IMR-90 (cell line): ENCODE measurements around the gene SLC9A7. TPM values are rescaled to one million over a fixed set of nuclear protein-coding genes. Genes with fewer than 3 reads are reported as not detected.

Source experiments
- ATAC-seq: fragments of 200-7000 bp; cut with Tn5 transposase; 2 replicates; pipeline ENCODE4 v1.9.1; 2020; ENCODE audit warnings: low read depth, mild to moderate bottlenecking, moderate library complexity
- BruUV-seq: library from RNA; stranded (reverse); fragments of 400-500 nt; replicated peaks from 2 replicates; lab custom pipeline; 2021; lab: Mats Ljungman, UMichigan
- CTCF ChIA-PET: fragments of 300-600 bp; formaldehyde crosslinking; extraction: SDS; loops from one replicate; lab custom pipeline; 2021; ENCODE audit warnings: antibody characterized with exemption; lab: Yijun Ruan, JAX
- POLR2A ChIA-PET: fragments of 300-600 bp; sonication (Branson Sonifier 250); formaldehyde crosslinking; loops from one replicate; lab custom pipeline; 2022; ENCODE audit warnings: antibody characterized with exemption; ENCODE audit not compliant: unreplicated experiment; lab: Charles Lee
- DNase-seq: peaks from one replicate; pipeline ENCODE4 v3.0.0; 2013
- H2AFZ ChIP-seq: replicated peaks from 2 replicates; pipeline ENCODE3; 2013; ENCODE audit warnings: low read length, mild to moderate bottlenecking; ENCODE audit not compliant: poor library complexity
- H2AK5ac ChIP-seq: 2 replicates; pipeline ENCODE4 v1.6.1; 2013; ENCODE audit warnings: low read depth, low read length, inconsistent platforms
- H2AK9ac ChIP-seq: replicated peaks from 2 replicates; pipeline ENCODE3; 2013; ENCODE audit warnings: mild to moderate bottlenecking, low read depth, low read length, moderate library complexity; ENCODE audit not compliant: poor library complexity
- H2BK120ac ChIP-seq: 2 replicates; pipeline ENCODE4 v1.6.1; 2013; ENCODE audit warnings: low read depth, low read length, inconsistent platforms
- H2BK15ac ChIP-seq: 3 replicates; pipeline ENCODE4 v1.6.1; 2013; ENCODE audit warnings: low read depth, low read length, inconsistent platforms
- H2BK20ac ChIP-seq: 2 replicates; pipeline ENCODE4 v1.6.1; 2013; ENCODE audit warnings: low read depth, mild to moderate bottlenecking, inconsistent platforms, low read length, moderate library complexity
- H2BK5ac ChIP-seq: 2 replicates; pipeline ENCODE4 v1.6.1; 2013; ENCODE audit warnings: mild to moderate bottlenecking, low read depth, low read length, inconsistent platforms; ENCODE audit not compliant: poor library complexity, severe bottlenecking
- H3K14ac ChIP-seq: replicated peaks from 2 replicates; pipeline ENCODE4 v1.6.1; 2013; ENCODE audit warnings: low read depth, low read length, inconsistent platforms
- H3K18ac ChIP-seq: 2 replicates; pipeline ENCODE4 v1.6.1; 2013; ENCODE audit warnings: low read depth, low read length, control low read depth
- H3K23ac ChIP-seq: 2 replicates; pipeline ENCODE4 v1.6.1; 2013; ENCODE audit warnings: low read depth, low read length, inconsistent platforms
- H3K27ac ChIP-seq: 2 replicates; pipeline ENCODE4 v1.5.1; 2013; ENCODE audit warnings: mild to moderate bottlenecking, control low read depth, low read length; ENCODE audit not compliant: insufficient read depth
- H3K27me3 ChIP-seq: 2 replicates; pipeline ENCODE4 v1.6.1; 2013; ENCODE audit warnings: low read length; ENCODE audit not compliant: control insufficient read depth, insufficient read depth
- H3K36me3 ChIP-seq: 2 replicates; pipeline ENCODE4 v1.6.1; 2013; ENCODE audit warnings: low read length, mixed read lengths; ENCODE audit not compliant: control insufficient read depth, insufficient read depth
- H3K4ac ChIP-seq: 2 replicates; pipeline ENCODE4 v1.6.1; 2013; ENCODE audit warnings: low read depth, low read length, inconsistent platforms
- H3K4me1 ChIP-seq: 2 replicates; pipeline ENCODE4 v1.6.1; 2013; ENCODE audit warnings: low read length, mixed read lengths; ENCODE audit not compliant: control insufficient read depth, insufficient read depth
- H3K4me2 ChIP-seq: 2 replicates; pipeline ENCODE4 v1.6.1; 2013; ENCODE audit warnings: low read depth, mild to moderate bottlenecking, control low read depth, low read length, moderate library complexity
- H3K4me3 ChIP-seq: 2 replicates; pipeline ENCODE4 v1.5.1; 2013; ENCODE audit warnings: low read depth, mild to moderate bottlenecking, control low read depth, low read length, moderate library complexity; ENCODE audit not compliant: insufficient read depth
- H3K56ac ChIP-seq: 2 replicates; pipeline ENCODE4 v1.6.1; 2013; ENCODE audit warnings: low read length, inconsistent platforms; ENCODE audit not compliant: insufficient read depth; ENCODE audit errors: extremely low read depth
- H3K79me1 ChIP-seq, 2 experiments: 2 replicates each; pipeline ENCODE4 v1.6.1; 2013; ENCODE audit warnings: low read length in 2 of 2, inconsistent platforms in 1 of 2, low read depth in 1 of 2
- H3K9ac ChIP-seq: 2 replicates; pipeline ENCODE4 v1.6.1; 2013; ENCODE audit warnings: low read depth, low read length, control low read depth
- H3K9me1 ChIP-seq: 2 replicates; pipeline ENCODE4 v1.6.1; 2013; ENCODE audit warnings: low read length, inconsistent platforms; ENCODE audit not compliant: insufficient read depth
- H3K9me3 ChIP-seq: 2 replicates; pipeline ENCODE4 v1.6.1; 2013; ENCODE audit warnings: low read length; ENCODE audit not compliant: control insufficient read depth, insufficient read depth
- H4K20me1 ChIP-seq: 2 replicates; pipeline ENCODE4 v1.6.1; 2013; ENCODE audit warnings: low read length, inconsistent platforms; ENCODE audit not compliant: insufficient read depth
- H4K5ac ChIP-seq: 2 replicates; pipeline ENCODE4 v1.6.1; 2013; ENCODE audit warnings: mild to moderate bottlenecking, low read depth, low read length, control low read depth
- H4K8ac ChIP-seq, 2 experiments: 2 replicates each; pipeline ENCODE4 v1.6.1; 2013; ENCODE audit warnings: low read depth in 2 of 2, low read length in 2 of 2, control low read depth in 1 of 2, inconsistent platforms in 1 of 2
- H4K91ac ChIP-seq: 2 replicates; pipeline ENCODE4 v1.6.1; 2013; ENCODE audit warnings: low read depth, low read length, inconsistent platforms; ENCODE audit not compliant: insufficient read depth
- BHLHE40 ChIP-seq: fragments of 150-350 bp; IDR thresholded peaks from 2 replicates; pipeline ENCODE4 v1.6.1; 2016; ENCODE audit warnings: mild to moderate bottlenecking, low read depth, low read length
- CEBPB ChIP-seq: IDR thresholded peaks from 2 replicates; pipeline ENCODE4 v1.6.1; 2012; ENCODE audit warnings: low read depth, low read length, improper control_type of control experiment
- CHD1 ChIP-seq: IDR thresholded peaks from 2 replicates; pipeline ENCODE4 v1.6.1; 2012; ENCODE audit warnings: low read depth, low read length, improper control_type of control experiment
- CTCF ChIP-seq: conservative IDR thresholded peaks from 2 replicates; pipeline ENCODE4 v1.5.1; 2012; ENCODE audit warnings: mild to moderate bottlenecking, low read depth, low read length, improper control_type of control experiment
- ELK1 ChIP-seq: fragments of 150-350 bp; IDR thresholded peaks from 2 replicates; pipeline ENCODE4 v1.6.1; 2016; ENCODE audit warnings: low read depth, mild to moderate bottlenecking, low read length, moderate library complexity, borderline replicate concordance
- FOS ChIP-seq: fragments of 150-350 bp; IDR thresholded peaks from 2 replicates; pipeline ENCODE4 v1.6.1; 2016; ENCODE audit warnings: low read depth, low read length
- MAFK ChIP-seq: IDR thresholded peaks from 2 replicates; pipeline ENCODE4 v1.6.1; 2012; ENCODE audit warnings: low read depth, low read length, improper control_type of control experiment
- MAZ ChIP-seq: IDR thresholded peaks from 2 replicates; pipeline ENCODE4 v1.6.1; 2012; ENCODE audit warnings: low read depth, mild to moderate bottlenecking, low read length, improper control_type of control experiment, moderate library complexity, borderline replicate concordance
- NFE2L2 ChIP-seq: fragments of 150-350 bp; IDR thresholded peaks from 2 replicates; pipeline ENCODE4 v1.6.1; 2016; ENCODE audit warnings: low read depth, mild to moderate bottlenecking, low read length
- POLR2A ChIP-seq: IDR thresholded peaks from 2 replicates; pipeline ENCODE4 v1.6.1; 2012; ENCODE audit warnings: mild to moderate bottlenecking, low read depth, low read length
- RAD21 ChIP-seq: IDR thresholded peaks from 2 replicates; pipeline ENCODE4 v1.6.1; 2012; ENCODE audit warnings: low read length, improper control_type of control experiment
- RCOR1 ChIP-seq: IDR thresholded peaks from 2 replicates; pipeline ENCODE4 v1.6.1; 2012; ENCODE audit warnings: mild to moderate bottlenecking, low read length, improper control_type of control experiment; ENCODE audit not compliant: insufficient replicate concordance
- RFX5 ChIP-seq: IDR thresholded peaks from 2 replicates; pipeline ENCODE4 v1.8.0; 2012; ENCODE audit warnings: low read depth, mild to moderate bottlenecking, low read length, moderate library complexity
- SMC3 ChIP-seq: fragments of 150-350 bp; IDR thresholded peaks from 2 replicates; pipeline ENCODE4 v1.6.1; 2016; ENCODE audit warnings: low read depth, mild to moderate bottlenecking, antibody characterized with exemption, low read length, moderate library complexity
- USF2 ChIP-seq: fragments of 150-350 bp; IDR thresholded peaks from 2 replicates; pipeline ENCODE4 v1.6.1; 2017; ENCODE audit warnings: mild to moderate bottlenecking, antibody characterized with exemption, low read length, low read depth
- WGBS, 2 experiments: methylation state at CpG; one replicate each; pipeline versions ENCODE4 v1.1.5 to v1.1.7; 2013; ENCODE audit warnings: missing lambda C conversion rate in 2 of 2; ENCODE audit not compliant: insufficient read length in 1 of 2; ENCODE audit errors: extremely low coverage in 2 of 2; 5-methylcytosine and 5-hydroxymethylcytosine counted together
- dilution Hi-C: fragments of 300-500 bp; cut with HindIII; formaldehyde crosslinking; loops from one replicate; pipeline ENCODE4 v1.14.3; 2018; ENCODE audit warnings: low sequenced_read_pairs; ENCODE audit not compliant: unreplicated experiment
- in situ Hi-C: fragments of 300-500 bp; cut with MboI; formaldehyde crosslinking; loops from 3 replicates; pipeline ENCODE4 v1.14.3; 2019; ENCODE audit warnings: low sequenced_read_pairs, inconsistent platforms, mixed read lengths
- intact Hi-C: fragments of 100-400 bp; cut with micrococcal nuclease; formaldehyde crosslinking; loops from 2 replicates; pipeline ENCODE4 v1.10.0; 2022
- polyA plus RNA-seq, 3 experiments: library from polyadenylated mRNA; depleted of rRNA; stranded (reverse); fragments of >200 nt; gene quantifications; 2 replicates each; pipeline ENCODE4 v1.2.3, GENCODE V29; 2012; ENCODE audit warnings: low replicate concordance in 1 of 3
- total RNA-seq: library from RNA; depleted of rRNA; stranded (reverse); fragments of >200 nt; gene quantifications from 2 replicates; pipeline ENCODE4 v1.2.3, GENCODE V29; 2012

SLC9A7 gene
- total and polyA plus RNA-seq, 2 of the 4 experiments (the other 2 are of a cell fraction) = 14.4 to 76.4 TPM

GRCh38 chrX:46662188-46662958 lies 96.5 kb downstream of the SLC9A7 start:
- no peak overlapping the region for H3K14ac ChIP-seq
- ChIA-PET CTCF (no interaction called here), POLR2A (no interaction called here)
- no peak for TF ChIP-seq RAD21
- TF ChIP-seq CHD1 = no peak
- TF ChIP-seq SMC3 = no peak
- TF ChIP-seq ELK1 = no peak
- TF ChIP-seq MAZ = no peak
- TF ChIP-seq POLR2A = no peak
- TF ChIP-seq USF2 = no peak
- TF ChIP-seq NFE2L2 = no peak
- no peak for TF ChIP-seq BHLHE40
- TF ChIP-seq CTCF = no peak
- TF ChIP-seq RCOR1 = no peak
- no peak for TF ChIP-seq RFX5
- no peak for TF ChIP-seq MAFK
- TF ChIP-seq CEBPB = no peak
- no peak for TF ChIP-seq FOS
- H3K4ac ChIP-seq = no peak overlapping the region
- no peaks in the 10 kb centered on the region; the same call in 1 of the 2 replicates for H3K27me3 ChIP-seq
- no peak overlapping the region for H4K8ac ChIP-seq
- no peak overlapping the region for H4K5ac ChIP-seq
- no peak overlapping the region for H3K23ac ChIP-seq
- no peak overlapping the region for H3K27ac ChIP-seq
- H2AK9ac ChIP-seq = no peak overlapping the region
- H4K20me1 ChIP-seq = no peaks in the 10 kb centered on the region
- H2BK20ac ChIP-seq = no peak overlapping the region
- no peak overlapping the region for H2BK5ac ChIP-seq
- no peak for ATAC-seq
- H3K9me1 ChIP-seq = no peaks in the 10 kb centered on the region
- H3K4me3 ChIP-seq = no peak overlapping the region
- dilution Hi-C loops = no loop called here
- in situ Hi-C loops = no loop called here
- intact Hi-C loops = no loop called here
- 67% methylated on average over 4 of the region's 10 CpGs; no CpG with 5 or more reads in 1 of the 2 experiments for WGBS, 2 experiments
- DNase-seq = no peak
- H4K91ac ChIP-seq = no peak overlapping the region
- no peak overlapping the region for H3K9ac ChIP-seq
- H3K18ac ChIP-seq = no peak overlapping the region
- BruUV-seq = no TSS peak
- H3K4me1 ChIP-seq = peaks cover 2% of the 10 kb centered on the region; the same call in 1 of the 2 replicates
- no peaks in the 10 kb centered on the region for H3K36me3 ChIP-seq
- H3K9me3 ChIP-seq = no peaks in the 10 kb centered on the region
- no peak overlapping the region for H2AK5ac ChIP-seq
- no peak overlapping the region for H2AFZ ChIP-seq
- no peak overlapping the region for H3K56ac ChIP-seq
- H2BK120ac ChIP-seq = no peak overlapping the region
- no peak overlapping the region for H2BK15ac ChIP-seq
- H3K4me2 ChIP-seq = no peak overlapping the region
- peaks cover 0 to 3% of the 10 kb centered on the region in 2 experiments; a peak in 1 of 4 replicates for H3K79me1 ChIP-seq
